NCI-H226 (cell line): ENCODE results near the gene E4F1.

ENCODE experiments used
- DNase-seq: peaks from one replicate; pipeline ENCODE4 v3.0.0-alpha.2; 2015

Gene E4F1, protein sequence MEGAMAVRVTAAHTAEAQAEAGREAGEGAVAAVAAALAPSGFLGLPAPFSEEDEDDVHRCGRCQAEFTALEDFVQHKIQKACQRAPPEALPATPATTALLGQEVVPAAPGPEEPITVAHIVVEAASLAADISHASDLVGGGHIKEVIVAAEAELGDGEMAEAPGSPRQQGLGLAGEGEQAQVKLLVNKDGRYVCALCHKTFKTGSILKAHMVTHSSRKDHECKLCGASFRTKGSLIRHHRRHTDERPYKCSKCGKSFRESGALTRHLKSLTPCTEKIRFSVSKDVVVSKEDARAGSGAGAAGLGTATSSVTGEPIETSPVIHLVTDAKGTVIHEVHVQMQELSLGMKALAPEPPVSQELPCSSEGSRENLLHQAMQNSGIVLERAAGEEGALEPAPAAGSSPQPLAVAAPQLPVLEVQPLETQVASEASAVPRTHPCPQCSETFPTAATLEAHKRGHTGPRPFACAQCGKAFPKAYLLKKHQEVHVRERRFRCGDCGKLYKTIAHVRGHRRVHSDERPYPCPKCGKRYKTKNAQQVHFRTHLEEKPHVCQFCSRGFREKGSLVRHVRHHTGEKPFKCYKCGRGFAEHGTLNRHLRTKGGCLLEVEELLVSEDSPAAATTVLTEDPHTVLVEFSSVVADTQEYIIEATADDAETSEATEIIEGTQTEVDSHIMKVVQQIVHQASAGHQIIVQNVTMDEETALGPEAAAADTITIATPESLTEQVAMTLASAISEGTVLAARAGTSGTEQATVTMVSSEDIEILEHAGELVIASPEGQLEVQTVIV

DNA sequence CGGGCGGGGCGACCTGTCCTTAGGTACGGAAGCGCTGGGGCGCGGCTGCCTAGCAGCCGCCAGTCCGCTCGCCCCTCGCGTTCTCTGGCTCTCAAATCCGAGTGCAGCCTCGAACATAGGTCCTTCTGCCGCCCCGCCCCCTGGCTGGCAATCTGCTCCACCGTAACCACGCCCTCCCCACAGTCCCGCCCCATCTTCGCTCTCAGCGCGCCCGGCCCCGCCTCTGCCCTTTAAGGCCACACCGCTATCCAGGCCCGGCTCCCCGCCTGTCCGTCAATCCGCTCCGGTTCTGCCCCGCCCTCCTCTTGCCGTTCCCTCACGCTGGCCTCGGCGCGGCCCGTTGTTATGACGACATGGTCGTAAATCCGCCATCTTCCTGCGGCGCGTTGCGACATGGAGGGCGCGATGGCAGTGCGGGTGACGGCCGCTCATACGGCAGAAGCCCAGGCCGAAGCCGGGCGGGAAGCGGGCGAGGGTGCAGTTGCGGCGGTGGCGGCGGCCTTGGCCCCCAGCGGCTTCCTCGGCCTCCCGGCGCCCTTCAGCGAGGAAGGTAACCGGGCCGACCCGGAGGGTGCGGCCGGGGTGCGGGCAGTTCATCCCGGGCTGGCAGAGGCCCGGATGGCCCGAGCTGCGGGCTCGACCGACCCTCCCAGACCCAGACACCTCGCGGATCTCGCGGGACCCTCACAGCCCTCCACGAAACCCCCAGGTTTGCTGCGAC, at the start of gene E4F1:
Gene E4F1, plus strand, starts transcription at position 371 of the 721 bp plus-strand sequence. Its CDS starts 23 bp downstream, at position 394.
- peak; percentile 99 for DNase-seq

DNA sequence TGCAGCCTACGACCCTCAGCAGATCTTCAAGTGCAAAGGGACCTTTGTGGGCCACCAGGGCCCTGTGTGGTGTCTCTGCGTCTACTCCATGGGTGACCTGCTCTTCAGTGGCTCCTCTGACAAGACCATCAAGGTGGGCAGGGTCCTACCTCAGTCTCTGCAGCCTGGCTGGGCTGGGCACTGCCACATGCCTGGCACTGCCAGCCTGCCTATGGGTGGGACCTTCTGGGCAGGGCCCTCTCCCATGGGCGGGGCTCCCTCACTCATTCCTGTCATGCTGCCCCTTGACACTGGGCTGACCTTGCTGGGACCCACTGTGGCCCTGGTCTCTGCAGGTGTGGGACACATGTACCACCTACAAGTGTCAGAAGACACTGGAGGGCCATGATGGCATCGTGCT, 49.5 kb upstream of the E4F1 start:
- DNase-seq = no peak

DNA sequence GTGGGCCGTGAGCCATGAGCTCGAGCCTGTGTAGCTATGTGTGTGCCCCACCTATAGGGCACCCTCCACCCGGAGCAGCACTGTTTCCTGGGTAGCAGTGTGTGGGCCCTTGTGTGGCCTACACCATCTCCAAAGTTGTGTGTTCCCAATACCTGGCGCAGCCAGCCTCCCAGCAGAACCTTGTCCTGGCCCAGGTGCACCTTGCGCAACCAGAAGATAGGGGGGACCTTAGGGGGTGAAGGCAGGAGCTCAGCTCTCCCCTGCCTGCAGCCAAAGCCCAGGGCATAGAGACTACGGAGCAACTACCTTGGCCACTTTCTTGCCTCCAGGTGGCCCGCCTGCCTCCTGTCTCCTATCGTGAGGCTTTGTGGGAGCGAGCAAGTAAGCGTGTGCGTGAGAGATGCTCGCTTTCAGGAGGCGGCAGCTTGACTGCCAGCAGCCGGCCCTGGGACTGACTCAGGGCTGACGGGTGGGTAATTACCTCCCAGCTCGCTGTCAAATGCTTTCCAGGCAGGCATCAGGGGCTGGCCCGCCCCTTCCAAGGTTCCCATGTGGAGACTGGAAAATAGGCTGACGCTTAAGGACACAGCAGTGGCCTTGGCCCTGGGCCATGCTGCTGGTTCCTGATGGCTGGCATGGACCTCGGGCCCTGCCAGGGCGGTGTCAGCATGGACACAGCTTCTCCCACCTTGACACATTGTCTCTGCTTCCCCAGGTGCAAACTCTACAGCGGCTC, 48.8 kb upstream of the E4F1 start:
- no peak for DNase-seq

DNA sequence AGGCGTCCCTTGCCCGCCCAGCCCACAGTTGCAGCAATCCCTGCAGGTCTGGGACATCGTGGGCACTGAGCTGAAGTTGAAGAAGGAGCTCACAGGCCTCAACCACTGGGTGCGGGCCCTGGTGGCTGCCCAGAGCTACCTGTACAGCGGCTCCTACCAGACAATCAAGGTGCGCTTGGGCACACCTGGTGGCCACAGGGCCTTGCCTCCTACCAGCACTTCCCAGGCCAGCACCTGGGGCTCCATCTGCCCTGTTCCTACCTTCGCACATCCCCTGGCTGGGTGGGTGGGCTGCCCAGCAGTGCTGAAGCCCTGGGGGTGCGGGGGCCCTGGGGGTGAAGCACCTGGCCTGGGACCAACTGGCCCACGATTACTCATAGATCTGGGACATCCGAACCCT, 47.9 kb upstream of the E4F1 start:
- DNase-seq = no peak

DNA sequence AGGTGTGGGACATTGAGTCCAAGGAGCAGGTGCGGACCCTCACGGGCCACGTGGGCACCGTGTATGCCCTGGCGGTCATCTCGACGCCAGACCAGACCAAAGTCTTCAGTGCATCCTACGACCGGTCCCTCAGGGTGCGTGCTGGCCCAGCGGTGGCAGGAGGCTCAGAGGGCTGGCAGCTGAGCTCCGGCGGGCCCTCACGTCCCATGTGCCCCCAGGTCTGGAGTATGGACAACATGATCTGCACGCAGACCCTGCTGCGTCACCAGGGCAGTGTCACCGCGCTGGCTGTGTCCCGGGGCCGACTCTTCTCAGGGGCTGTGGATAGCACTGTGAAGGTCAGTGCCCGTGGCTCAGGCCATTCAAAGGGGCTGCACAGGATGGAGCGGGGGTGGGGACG, 47.3 kb upstream of the E4F1 start:
- no peak for DNase-seq

DNA sequence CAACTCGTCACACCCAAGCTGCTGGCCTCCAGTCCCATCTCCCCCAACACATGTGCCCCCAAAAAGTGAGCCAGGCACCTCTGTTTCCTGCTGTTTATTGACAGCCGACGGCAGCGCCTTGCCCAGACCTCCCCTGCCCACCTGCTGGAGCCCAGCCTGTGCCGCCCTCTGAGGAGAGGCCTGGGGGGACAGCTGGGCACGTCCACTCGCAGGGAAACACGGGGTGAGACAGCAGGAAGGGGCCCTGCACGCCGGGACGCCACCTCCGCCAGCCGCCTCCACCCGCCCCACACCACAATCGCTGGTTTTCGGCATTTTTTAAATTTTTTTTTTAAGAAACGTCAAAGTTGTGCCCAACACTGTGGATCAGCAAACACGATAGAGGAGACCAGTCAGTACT, 46.3 kb upstream of the E4F1 start:
- DNase-seq = no peak

DNA sequence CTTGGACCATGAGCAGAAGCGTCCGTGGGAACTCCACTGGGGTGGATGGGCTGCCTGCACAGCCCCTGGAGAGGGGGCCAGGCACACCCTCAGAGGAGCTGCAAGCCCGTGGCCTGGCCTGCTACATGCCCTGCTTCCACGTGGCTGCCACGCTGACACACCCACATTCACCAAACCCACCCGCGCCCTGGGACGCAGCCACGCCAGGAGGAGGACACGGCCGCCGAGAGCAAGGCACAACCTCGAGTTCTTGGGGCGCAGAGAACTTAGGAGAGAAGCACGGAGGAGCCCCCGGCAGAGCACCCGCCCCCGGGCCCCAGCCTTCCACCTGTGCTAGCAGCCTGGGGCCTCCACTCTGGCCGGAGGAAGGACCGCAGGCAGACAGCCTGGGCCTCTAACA, 45.8 kb upstream of the E4F1 start:
- DNase-seq = no peak

DNA sequence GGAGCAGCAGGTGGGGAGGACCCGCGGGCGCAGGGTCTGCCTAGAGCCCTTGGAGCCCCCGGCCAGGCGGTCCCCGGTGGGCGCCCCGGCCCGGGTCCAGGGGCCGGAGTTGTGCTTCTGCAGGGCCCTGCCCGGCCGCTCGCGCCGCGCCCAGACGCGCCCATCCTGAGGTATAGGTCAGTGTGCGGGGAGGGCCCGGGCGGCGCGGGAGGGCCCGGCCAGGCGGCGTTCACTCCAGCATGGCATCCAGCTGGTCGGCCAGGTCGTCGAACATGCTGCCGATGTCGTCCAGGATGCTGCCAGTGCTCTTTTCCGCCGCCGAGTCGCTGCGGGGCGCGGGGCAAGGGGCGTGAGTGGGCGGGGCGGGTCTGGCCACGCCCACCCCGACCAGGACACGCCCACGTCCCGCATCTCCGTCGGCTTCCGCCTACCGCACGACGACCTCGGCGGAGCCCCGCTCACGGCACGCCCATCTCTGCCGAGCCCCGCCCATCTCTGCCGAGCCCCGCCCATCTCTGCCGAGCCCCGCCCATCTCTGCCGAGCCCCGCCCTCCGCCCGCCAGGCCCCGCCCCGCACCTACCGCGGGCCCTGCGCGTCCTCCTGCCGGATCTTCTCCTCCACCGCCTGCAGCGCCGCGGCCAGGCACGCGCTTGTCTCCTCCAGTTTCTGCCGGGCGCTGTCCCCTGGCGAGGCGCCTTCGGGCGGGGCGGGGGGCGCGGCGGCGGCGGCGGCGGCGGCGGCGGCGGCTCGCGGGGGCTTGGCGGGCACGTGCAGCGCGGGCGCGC, 44.9 kb upstream of the E4F1 start:
- DNase-seq = no peak

DNA sequence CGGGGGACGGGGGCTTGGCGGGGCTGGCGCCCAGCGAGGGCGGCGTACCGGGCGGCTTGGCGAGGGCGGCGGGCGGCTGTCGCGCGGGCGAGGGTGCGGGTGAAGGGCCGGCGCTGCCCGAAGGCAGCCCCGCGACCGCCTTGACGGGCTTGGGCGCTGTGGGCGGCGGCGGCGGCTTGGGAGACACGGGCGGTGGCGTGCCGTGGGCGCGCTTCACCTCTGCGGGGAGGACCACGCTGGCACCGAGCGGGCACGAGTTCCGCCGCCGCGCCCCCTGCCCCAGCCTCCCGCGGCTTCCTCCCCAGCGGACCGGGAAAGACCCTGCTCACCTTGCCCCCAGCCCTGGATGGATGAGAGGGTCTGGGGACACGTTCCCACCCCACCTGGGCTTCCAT, 44.3 kb upstream of the E4F1 start:
- no peak for DNase-seq

DNA sequence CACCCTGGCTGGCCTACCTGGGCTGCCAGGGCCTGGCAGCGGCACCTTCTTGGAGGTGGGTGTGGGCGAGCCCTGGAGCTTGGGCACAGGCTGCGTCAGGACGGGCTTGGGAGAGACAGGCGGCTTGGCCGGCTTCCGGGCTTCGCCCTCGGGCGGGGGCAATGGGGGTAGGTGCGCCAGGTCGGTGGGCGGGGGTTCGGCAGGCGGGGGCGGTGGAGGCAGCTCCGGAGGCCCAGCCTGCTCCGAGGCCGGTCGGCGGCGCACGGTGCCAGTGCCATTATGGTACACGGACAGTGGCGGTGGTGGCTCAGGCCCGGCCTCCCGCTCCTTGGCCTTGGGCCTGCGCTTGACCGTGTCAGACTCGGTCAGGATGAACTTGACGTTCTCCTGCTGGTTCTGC, 43.8 kb upstream of the E4F1 start:
- DNase-seq = no peak

DNA sequence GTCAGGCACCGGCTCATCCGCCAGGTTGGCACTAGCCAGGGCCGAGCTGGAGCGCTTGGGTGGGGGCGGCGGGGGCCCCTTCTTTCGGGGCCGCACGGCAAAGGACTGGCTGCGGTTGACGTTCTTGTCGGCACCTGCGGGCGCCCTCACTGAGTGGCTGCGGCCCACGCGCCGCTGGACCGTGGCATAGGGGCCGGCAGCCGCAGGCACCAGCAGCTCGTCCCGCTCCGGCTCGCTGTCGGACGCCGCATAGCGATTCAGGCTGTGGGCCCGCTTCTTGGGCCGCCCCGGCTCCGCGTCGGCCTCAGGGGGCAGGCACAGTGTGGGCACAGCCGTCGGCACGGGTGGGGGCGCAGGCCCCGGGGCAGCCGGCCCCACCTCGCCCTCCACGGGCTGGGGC, 42.9 kb upstream of the E4F1 start:
- no peak for DNase-seq

DNA sequence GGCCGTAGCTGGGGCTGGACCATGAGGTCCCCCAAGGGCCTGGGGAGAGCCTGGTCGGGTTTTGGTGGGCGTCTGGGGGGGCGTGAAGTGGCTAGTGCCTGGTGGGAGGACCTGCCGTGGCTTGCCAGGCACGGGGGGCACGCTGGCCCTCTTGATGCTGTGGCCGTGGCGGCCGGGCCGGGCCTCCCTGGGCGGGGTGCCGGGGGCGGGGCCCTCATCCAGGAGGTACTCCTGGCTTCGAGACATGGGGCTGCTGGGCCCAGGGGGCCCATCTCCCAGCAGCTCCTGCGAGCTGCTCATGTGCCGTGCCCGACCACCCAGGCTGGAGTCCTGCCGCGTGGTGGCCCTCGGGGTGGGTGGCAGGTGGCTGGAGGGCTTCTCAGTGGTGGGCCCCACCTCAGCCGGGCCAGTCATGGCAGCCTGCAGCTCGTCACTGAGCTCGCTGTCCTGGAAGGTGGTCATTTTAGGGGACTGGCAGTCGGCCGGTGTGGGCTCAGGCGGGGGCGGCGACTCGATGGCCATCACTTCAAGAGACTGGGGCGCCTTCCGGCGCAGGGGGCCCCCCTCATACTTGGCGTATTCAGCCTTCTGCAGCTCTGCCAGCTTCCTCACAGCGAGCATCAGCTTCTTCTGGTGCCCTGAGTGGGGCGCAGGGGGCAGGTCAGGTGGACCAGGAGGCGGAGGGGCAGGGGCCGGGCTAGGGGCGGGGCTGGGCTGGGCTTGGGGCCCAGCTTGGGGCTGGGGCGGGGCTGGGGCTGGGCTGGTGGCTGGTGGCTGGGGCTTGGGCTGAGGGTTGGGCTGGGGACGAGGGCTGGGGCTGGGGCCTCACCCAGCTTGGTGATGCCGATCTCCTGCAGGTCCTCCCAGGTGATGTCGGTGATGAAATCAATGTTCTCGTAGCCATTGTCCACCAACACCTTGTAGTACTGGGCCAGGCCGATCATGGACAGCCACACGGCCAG, 42.1 kb upstream of the E4F1 start:
- DNase-seq = no peak

DNA sequence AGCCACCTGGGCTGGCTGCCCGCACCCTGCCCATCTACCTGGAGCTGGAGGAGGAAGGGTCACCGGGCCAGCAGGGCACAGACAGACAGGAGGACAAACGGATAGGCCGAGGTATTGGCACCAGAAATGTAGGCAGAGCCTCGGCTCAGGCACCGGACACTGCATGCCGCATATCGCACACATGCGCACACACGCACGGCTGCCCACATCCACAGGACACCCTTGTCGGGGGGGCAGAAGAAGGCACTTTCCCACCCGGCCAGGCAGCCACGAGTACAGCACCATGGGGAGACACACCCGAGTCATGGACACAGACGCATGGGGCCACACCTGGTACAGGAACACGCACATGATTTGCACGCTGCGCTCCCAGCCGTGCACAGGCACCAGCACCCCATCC, 41.4 kb upstream of the E4F1 start:
- DNase-seq = no peak

DNA sequence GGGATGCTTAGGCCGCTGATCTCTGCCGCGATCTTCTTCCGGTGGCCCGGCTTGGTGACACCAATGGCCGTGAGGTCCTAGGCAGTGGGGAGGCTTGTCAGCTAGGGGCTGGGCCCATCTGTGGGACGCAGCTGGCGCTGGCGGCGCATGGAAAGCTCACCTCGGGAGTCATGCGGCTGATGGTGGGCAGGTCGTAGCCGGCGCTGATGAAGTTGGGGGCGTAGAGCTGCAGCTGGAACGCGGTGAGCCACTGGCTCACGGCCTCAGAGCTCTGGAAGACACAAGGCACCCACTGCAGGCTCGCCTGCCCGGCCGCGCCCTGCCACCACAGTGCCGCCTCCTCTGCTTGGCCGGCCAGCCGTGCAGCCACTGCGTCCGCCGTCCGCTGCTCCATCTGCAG, 39.7 kb upstream of the E4F1 start:
- no peak for DNase-seq

DNA sequence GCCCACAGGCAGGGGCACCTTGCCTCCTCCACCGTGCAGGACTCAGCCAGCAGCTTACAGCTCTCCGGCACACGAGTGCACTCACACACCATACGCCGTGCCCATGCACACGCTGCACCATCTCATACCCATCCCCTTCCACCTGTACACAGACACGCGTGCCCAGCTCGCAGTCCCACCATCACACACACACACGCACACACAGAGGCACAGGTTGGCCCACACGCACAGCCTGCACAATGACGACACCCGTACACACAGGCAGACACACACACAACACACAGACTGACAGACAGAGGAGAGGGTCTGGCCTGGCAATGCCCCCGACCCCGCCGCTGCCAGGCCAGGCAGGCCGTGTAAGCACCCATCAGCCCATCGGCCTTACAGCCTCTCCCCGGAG, 39.0 kb upstream of the E4F1 start:
- no peak for DNase-seq

DNA sequence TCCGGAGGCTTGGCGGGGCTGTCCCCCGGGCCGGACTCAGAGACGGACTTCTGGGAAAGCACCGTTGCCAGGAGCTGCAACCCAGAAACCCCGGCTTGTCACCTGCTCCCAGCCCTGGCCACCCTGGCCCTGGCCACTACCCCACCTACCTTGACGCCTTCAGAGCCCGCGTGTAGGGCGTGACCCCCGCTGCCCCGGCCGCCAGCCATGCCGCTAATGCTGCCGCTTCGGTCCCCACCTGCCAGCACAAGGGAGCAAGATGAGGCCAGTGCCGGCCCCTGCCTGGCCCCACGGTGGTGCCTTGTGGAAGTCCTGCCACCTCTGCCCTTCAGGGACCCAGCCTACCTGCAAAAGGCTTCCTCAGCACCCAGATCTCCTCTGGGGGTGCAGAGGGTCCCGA, 38.4 kb upstream of the E4F1 start:
- no peak for DNase-seq

DNA sequence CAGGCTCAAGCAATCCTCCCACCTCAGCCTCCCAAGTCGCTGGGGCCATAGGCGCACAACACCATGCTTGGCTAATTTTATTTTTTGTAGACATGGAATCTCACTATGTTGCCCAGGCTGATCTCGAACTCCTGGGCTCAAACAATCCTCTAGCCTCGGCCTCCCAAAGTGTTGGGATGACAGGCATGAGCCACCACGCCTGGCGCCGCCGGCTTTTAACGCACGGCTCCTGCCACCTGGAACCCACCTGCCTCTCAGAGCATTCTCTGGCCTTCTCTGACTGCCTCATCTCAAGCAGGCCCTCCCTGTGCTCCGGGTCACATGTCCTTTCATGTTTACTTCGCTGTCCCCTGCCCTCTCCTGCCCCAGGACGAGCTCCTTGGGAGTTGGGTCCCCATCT, 37.3 kb upstream of the E4F1 start:
- no peak for DNase-seq

DNA sequence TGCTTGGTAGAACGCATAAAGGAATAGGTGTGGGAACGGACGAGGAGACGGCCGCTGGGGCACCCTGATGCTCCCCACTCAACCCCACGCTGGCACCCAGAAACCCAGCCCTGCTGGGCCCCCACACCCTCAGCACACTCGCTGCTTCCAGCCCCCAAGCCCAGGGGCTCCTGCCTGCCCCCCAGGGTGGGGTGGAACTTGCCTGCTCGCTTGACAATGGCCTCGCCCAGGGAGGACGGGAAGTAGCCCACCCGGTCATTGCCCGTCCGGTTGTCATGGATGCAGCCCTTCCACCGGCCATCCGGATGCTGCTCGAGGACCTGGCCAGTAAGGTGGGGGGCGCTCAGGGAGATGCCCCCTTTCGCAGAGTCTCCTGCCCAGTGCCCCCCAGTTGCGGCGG, 36.9 kb upstream of the E4F1 start:
- no peak for DNase-seq

DNA sequence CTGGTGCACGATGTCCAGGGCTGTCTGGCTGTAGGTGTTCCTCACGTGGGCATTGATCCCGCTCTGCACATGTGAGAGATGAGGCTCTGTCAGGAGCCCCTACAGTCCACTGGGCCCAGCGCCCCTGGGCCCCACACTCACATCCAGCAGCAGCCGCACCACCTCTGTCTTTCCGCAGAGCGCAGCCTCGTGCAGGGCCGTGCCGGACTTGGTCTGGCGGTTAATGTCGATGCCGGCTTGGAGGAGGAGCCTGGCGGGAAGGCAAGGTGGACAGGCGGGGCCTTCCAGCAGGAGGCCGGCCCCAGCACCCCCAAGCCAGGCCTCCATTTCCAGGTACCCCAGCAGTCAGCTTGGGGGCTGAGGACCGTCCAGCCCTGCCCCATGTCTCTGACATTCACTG, 36.2 kb upstream of the E4F1 start:
- DNase-seq = no peak

DNA sequence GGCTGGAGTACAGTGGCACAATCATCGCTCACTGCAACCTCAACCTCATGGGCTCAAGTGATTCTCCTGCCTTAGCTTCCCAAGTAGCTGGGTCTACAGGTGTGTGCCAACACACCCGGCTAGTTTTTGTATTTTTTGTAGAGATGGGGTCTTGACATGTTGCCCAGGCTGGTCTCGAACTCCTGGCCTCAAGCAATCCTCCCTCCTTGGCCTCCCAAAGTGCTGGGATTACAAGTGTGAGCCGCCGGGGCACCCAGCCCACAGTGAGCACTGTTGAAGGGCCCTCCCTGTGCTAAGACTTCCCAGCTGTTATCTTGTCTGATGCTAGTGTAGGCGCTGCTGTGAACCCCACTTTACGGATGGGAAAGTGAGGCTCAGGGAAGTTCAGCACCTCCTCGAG, 35.0 kb upstream of the E4F1 start:
- no peak for DNase-seq

DNA sequence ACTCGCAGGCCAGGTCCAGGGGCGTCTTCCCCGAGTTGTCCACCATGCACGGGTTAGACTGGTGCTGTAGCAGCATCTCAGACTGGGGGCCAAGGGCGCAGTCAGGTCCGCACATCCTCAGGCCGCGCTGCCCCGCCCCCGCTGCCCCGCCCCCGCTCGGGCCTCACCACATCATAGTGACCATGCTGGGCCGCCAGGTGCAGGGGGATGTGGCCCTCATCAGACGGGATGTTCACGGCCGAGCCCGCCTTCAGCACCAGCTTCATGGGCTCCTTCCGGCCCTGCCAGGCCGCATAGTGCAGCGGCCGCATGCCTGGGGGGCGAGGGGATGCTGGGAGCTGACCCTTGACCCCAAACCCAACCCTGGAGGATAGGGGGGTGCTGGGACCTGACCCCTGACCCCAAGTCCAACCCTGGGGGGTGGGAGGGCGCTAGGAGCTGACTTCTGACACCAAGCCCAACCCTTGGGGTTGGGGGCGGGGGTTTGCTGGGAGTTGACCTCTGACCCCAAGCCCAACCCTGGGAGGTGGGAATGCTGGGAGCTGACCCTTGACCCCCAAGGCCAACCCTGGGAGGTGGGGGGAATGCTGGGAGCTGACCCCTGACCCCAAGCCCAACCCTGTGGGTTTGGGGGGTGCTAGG, 34.0 kb upstream of the E4F1 start:
- DNase-seq = no peak
